HG03045 (cell line): ENCODE measurements around the gene CDK5R1.
"Not testable (repeated sequence)": the region's sequence is repeated elsewhere in the genome, so short reads cannot be mapped to it uniquely, and the experiment has no call there.

Source experiments
- ATAC-seq: cut with Tn5 transposase; IDR thresholded peaks from one replicate; pipeline ENCODE4 v1.9.1; 2021; ENCODE audit warnings: mild to moderate bottlenecking, moderate library complexity; ENCODE audit not compliant: unreplicated experiment

Gene CDK5R1

DNA sequence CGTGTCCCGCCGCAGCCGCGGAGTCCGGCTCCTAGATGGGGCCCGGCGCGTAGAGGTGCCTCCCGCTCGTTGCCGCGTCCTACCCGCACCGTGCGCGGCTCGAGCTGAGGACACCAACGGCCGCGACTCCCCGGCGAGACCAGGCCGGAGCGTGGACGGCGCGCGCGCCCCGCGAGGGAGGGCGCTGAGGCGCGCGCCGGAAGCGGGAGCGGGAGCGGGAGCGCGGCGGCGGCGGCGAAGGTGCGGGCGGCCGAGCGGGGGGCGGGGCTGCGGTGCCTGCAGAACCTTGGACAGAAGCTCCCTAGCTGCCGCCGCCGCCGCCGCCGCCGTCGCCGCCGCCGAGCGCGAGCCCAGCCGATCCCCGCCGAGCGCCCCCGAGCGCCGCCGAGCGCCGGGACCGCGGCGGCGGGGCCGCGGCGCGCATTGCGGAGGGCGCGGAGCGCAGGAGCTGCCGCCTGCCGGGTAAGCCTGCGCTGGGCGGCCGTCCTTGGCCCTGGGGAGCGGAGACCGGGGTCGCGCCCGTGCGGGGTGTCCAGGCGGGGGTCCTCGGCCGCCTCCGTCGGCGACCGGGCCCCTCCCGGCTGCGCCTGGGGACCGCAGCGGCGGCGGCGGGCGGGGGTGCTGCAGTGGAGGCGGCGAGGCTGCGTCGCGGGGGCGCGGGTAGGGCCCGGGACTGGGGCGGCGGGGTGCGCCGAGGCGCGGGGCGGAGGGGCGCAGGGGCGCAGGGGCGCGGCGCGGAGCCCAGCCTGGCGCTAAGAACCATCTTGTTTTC, at the start of gene CDK5R1:
TSS of gene CDK5R1 (plus strand) at position 293 of the 772 bp plus-strand sequence. CDS start 628 bp downstream, outside the sequence.
- ATAC-seq = peak; percentile 47

DNA sequence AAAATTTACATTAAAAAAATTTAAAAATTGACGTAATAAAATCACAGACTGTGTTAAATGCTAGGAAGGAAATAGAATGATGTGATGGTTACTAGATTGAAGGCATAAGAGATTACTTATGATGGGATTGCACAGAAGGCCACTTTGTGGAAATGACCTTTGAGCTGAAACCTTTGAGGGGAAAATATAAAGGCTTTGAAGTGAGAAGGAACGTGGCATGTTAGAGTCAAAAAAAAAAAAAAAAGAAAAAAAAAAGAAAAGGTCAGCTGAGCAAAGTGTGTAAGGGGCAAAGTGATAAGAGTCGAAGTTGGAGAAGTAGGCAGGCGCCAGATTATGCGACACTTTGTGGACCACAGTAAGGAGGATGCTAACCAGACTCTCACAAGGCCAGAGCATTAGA, 46.1 kb upstream of the CDK5R1 start:
- ATAC-seq = no peak

DNA sequence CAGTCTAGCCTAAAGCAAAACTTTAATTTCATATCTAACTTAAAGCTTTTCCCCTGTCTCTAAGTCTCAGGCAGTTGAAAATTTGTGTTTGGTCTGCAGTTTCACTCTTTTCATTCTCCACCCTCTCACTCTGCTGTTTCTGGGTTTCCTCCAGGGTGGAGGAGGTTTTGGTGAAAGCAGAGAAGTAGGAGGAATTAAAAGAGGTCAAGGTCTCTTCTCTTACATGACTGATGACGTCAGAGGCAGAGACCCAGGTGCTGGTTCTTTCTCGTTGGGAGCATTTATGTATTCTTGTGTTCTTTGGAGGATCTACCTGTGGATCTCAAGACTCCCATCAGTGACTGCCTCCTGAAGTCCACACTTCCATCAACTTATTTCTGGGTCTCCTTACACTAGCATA, 44.9 kb upstream of the CDK5R1 start:
- ATAC-seq = no peak

DNA sequence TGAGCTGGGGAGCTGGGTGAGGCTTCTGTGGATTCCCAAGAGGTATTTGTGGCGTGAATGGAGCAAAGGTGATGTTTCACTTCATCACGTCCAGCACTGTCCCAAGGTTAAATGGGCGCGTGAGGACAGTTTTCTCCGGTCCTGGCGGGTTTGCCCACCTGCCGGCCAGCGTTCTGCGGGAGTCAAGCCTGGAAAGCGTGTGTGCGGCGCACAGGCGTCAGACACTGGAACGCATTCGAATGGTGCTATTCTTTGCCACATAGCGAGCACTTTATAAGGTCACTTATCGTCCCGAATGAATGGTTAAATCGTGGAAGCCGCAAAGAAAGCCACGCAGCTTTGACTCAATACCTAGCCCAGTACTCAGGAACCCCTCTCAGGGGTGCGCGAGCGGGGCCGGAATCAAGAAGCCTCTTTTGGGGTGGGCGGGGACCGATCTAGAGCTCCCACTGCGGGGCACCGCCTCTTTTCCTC, 42.9 kb upstream of the CDK5R1 start:
- no peak for ATAC-seq

DNA sequence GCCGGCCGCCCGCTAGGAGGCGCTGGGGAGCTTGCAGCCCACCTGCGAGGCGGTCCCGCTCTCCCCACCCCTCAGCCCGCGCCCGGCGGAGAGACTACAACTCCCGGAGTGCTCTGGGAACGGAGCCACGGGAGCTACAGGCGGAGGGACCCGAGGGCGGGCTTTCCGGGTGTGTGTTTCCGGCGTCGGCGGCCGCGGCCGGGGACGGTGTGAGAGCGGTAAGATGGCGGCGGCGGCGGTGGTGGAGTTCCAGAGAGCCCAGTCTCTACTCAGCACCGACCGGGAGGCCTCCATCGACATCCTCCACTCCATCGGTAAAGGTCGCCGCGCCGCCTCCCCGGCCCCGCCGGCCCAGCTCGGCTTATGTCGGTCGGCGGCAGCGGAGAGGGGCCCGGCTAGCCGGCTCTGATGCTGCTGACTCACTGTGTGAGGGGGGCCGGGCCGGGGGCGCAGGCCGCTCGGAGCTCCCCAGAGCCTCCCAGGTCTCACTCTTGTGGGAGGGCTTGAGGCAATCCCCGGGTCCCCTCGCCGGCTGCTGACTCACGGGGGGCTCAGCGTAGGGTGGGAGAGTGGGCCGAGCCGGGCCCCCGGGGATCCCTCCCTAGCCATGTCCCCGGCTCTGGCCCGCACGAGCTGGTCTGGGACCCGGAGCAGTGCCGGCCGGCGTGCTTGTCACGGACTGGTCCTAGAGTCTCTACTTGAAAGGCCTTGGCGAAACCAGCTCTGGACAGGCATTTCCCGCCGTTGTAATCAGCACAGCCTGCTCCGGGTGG, 42.3 kb upstream of the CDK5R1 start, which contains the start of gene PSMD11:
TSS of gene PSMD11 (plus strand) at position 210 of the 773 bp plus-strand sequence. CDS start at position 224, 14 bp downstream.
- peak; percentile 93 for ATAC-seq

DNA sequence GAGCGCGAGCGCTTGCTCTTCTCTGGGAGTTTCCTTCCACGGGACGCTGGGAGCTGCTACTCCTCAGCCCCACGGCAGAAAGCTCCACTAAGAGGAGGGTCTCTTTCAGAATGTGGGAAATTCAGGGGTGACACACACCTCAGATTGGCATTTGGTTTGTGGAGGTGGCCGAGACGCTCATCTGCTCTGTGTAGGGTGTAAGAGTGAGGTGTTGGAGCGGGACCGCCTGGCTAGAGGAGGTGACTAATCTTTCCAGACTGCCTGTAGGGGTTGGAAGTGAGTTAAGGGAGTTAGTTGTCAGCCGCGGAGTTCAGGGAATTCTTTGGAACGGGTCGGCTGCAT, 41.7 kb upstream of the CDK5R1 start:
- peak; percentile 9 for ATAC-seq

DNA sequence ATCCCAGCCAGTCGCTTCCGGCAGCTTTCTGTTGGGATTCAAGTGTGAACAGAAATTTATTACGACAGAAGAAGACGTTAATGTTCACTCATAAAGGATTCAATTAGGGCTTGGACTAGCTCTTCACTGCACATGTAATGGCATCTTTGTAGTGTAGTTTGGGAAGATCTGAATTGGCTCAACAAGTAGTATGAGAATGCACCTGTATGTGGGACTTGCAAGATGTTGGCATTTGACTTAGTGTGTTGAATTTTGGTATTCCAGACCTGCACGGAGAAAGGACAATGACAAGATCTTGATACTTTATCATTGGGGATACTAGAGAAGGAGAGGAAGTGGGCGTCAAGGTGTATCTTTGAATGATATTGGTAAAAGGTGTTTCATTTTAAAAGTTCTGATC, 41.3 kb upstream of the CDK5R1 start:
- no peak for ATAC-seq

DNA sequence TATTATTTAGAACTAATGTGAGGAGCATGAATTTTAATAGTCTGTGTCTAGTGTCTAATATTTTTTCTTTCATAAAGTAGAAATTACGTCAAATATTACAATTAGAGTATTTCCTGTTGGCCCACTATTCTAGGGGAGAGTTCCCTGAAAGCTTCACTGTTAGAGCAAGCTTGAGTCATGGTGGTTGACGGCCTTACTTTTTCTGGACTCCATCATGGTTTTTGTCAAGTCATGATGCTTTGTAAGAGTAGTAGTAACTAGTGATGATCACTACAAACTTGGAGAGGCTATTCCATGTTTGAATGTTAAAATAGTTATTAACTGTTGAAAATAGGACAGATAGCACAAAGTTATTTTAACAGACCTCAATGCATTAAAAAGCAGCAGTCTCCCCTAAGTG, 40.8 kb upstream of the CDK5R1 start:
- ATAC-seq = no peak

DNA sequence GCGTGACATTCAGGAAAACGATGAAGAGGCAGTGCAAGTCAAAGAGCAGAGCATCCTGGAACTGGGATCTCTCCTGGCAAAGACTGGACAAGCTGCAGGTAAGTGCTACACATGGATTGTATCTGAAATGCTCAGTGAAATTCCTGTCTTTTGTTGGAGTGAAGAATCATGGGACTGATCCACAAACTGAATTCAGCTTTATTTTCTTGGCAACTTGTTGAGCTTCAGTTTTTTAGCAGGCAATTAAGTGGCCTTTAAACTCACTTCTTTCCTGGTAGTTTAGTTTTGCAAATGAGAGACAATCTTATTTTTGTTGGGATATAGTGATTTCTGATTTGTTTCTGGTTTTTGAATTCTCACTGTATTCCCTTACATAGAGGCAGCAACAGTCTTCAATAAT, 39.8 kb upstream of the CDK5R1 start:
- ATAC-seq = no peak

DNA sequence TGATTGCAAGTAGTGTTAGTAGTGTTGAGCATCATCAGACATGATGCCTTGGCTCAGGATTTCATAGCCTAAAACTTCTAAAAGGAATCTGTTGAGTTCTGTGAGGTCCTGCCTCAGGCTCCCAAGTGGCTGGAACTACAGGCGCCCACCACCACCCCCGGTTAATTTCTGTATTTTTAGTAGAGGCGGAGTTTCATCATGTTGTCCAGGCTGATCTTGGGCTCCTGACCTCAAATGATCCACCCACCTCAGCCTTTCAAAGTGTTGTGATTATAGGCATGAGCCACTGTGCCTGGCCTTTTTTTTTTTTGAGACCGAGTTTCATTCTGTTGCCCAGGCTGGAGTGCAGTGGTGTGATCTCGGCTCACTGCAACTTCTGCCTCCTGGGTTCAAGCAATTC, 36.8 kb upstream of the CDK5R1 start:
- ATAC-seq = no peak

DNA sequence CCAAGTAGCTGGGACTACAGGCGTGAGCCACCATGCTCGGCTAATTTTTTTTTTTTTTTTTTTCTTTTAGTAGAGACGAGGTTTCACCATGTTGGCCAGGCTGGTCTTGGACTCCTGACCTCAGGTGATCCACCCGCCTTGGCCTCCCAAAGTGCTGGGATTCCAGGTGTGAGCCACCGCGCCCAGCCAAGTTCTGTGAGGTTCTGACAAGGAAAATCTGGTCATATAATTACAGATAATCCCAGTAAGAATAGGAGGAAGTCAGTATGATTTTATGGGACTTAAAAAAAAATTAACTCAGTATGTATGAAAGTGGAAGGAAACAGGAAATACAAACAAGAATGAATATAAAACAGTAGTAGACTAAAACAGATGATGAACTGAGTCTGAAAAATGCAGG, 36.4 kb upstream of the CDK5R1 start:
- ATAC-seq = not testable (repeated sequence)

DNA sequence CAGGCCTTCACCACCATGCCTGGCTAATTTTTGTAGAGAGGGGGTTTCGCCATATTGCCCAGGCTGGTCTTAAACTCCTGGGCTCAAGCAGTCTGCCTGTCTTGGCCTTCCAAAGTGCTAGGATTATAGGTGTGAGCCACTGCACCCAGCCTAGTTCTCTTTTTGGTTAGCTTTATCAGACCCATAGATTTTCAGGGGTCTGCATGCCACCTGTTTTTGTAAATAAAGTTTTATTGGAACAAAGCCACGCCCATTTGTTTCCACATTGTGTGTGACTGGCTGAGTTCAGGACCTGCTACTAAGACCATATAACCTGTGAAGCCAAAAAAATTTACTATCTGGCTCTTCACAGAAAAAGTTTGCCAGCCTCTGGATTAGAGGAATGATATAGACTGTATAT, 34.9 kb upstream of the CDK5R1 start:
- ATAC-seq = no peak

DNA sequence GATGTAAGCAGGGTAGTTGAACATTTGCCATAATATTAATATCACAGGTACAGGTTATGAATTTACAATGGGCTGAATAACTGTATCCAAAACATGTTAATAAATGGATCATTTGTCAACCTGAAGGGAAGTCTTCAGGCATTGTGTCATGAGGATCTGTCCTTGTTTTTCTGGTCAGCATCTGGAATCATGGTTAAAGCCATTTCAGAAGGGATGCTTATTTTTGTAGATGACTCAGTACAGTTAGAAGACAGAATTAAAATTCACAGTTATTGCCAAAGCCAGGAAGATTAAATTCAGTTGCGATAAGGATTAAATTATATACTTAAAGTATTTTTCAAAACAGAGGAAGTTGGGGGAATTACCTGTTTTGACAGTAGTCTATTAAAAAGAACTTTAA, 34.5 kb upstream of the CDK5R1 start:
- ATAC-seq = no peak

DNA sequence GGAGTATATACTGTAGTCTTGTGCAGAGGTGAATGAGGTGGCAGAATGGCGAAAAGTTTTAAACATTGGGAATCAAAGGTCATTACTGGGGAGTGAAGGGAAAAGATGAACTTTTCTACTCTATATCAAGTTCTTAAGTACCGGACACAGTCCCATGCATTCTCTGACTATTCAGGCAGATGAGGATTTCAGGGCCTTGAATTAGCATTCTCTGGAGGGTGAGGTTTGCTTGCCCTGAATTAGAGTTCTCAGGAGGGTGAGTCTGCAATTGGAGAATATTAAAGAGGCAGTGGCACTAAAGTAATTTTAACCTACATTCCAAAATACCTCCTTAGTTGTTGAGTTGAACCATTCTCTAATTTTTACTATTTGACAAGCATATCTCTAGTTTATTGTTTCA, 33.4 kb upstream of the CDK5R1 start:
- no peak for ATAC-seq

DNA sequence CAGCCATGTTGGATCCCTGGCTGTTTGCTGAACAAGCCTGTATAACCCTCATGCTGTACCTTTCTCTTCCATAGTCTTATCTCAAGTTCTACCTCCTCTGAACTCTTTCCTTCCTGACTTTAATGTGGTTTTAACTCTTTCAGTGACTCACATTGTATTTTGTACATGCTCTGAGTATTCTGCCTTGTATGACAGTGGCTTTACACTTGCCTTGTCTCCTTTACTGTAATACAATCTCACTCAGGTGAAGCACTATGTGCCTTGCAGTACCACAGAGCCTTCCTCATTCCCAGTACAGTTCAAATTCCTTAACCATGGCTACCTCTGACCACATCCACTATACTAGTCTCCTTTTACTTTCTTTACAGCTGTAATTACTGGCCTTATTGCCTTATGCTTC, 28.4 kb upstream of the CDK5R1 start:
- no peak for ATAC-seq

DNA sequence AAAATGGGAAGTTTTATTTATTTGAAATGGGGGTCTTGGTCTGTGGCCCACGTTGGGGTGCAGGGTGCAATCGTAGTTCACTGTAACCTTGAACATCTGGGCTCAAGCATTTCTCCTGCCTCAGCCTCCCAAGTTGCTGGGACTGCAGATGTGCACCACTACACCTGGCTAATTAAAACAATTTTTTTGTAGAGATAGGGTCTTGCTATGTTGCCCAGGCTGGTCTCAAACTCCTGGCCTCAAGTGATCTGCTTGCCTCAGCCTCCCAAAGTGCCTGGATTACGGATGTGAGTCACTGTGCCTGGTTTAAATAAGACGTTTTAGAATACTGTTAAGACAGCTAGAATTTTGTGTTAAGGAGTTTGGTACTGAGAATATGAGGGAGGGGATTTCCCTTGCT, 26.7 kb upstream of the CDK5R1 start:
- ATAC-seq = no peak

DNA sequence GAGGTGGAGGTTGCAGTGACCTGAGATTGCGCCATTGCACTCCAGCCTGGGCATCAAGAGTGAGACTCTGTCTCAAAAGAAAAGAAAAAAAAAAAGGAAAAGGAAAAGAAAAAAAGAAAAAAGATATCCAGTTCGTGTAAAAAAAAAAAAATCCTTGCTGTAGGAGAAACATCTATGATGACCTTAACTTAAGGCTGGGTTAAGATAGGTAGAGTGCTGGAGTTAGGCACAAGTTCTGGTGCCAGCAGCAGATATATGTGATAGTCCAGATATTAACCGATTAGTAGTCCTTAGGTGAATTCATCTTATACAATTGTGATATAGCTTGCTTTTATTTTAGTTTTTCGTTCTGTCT, 25.3 kb upstream of the CDK5R1 start:
- no peak for ATAC-seq

DNA sequence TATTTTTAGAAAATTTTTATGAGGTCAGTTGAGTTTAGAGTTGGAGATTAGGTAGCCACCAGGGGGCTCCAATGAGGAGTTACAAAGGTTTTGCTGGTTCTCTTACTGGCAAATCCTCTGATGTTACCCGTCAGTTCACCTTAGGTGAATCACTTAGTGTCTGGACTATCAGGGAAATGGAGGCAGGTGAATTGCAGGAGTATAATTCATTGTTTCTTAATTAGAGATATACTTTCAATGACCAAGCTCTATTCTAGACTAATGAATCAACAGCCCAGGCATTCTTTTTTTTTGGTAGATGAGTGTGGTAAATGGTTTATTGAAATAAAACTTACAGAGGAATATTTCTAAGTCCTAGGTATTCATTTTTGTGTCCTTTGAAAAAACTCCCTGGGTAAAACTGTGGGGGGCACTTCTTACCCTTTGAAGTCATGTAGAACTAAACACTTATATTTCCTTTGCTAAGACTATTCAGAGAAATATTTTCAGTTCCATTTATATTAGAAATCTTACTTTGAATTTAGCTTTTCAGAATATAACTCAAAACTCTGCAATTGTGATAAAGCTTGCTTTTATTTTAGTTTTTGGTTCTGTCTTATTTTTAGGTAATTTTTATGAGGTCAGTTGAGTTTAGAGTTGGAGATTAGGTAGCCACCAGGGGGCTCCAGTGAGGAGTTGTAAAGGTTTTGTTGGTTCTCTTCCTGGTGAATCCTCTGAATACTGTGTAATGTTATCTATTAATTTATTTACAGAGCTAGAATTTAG, 24.8 kb upstream of the CDK5R1 start:
- no peak for ATAC-seq

DNA sequence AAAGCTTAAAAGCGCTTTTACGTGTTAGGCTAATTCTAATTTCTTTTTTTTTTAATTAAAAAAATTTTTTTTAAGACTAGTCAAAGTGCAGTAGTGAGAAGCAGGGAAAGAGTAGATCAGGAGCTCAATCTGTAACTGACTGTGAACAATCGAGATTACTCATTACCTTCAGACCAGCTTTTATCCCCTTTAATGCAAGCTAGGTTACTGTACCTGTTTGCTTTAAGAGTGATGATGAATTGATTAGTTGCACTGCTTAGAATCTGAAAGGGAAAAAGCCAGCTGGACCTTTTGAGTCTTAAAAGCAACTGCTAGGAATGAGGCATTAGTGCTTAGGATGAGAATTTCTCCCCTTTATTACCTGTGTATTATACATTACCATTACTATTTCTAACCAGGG, 23.5 kb upstream of the CDK5R1 start:
- ATAC-seq = no peak

DNA sequence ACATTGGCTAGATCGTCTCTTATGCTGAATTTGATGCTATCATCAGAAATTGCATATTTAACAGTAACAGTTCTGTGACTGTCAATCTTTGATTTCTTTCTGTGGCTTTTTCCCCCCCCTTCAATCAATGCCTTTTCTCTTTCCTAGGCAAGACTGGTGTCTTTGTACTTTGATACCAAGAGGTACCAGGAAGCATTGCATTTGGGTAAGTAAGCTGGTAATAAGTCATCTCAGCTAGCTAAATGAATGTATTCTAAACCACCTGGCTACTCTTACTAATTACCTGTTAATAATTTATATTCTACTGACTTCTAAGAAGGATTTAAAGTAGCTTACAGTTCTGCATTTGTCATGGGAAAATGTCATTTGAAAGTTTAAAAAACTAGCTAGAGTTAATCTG, 22.4 kb upstream of the CDK5R1 start:
- ATAC-seq = no peak

DNA sequence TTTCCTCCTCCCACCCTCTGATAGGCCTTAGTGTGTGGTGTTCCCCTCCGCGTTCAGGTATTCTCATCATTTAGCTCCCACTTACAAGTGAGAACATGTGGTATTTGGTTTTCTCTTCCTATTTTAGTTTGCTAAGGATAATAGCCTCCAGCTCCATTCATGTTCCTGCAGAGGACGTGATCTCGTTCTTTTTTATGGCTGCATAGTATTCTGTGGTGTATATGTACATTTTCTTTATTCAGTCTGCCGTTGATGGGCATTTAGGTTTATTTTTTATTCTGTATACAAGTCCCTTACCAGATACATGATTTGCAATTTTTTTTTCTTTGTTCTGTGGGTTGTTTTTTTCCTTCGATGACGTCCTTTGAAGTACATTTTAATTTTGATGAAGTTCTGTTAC, 18.8 kb upstream of the CDK5R1 start:
- no peak for ATAC-seq
